ENCODE data around the gene IHH. TPM values are rescaled to one million over a fixed set of nuclear protein-coding genes. Genes with fewer than 3 reads are reported as not detected.

IHH gene
- total RNA-seq, 1 experiment from 2014 or later = not detected

GRCh38 chr2:219023045-219023605 lies 37.6 kb downstream of the IHH start:
- Histone ChIP-seq H3K36me3 (no peaks in the 10 kb centered on the region), H3K4me1 (no peaks in the 10 kb centered on the region), H3K27me3 (peaks cover 5% of the 10 kb centered on the region; the same call in 1 of the 2 replicates), H3K27ac (no peak overlapping the region), H3K9me3 (replicated peaks) (no peaks in the 10 kb centered on the region), H3K4me3 (no peak overlapping the region)
- DNase-seq = no peak

GRCh38 chr2:219022616-219023015 lies 38.1 kb downstream of the IHH start:
- Histone ChIP-seq H3K27ac (no peak overlapping the region), H3K9me3 (replicated peaks) (no peaks in the 10 kb centered on the region), H3K36me3 (no peaks in the 10 kb centered on the region), H3K4me1 (no peaks in the 10 kb centered on the region), H3K27me3 (peaks cover 5% of the 10 kb centered on the region; the same call in 1 of the 2 replicates), H3K4me3 (no peak overlapping the region)
- no peak for DNase-seq

DNA sequence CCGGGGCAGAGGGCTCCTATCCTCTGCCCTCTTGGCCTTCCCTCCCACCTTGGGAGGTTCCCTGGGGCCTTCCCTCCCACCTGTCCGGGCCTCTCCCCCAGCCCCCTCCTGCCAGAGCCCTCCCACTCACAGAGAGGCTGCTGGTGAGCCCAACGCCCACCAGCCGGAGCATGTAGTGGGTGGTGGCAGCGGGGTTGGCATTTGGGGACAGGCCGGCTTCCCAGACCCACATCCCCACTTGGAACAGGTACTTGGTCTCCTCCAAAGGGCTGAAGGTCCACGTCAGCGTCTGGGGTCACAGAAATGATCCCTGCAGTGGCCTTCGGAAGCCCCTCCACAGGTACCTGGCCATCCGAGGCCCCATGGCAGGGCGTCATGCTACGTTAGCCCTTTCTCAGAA lies 38.7 kb downstream of the IHH start:
- peaks cover 5% of the 10 kb centered on the region; the same call in 1 of the 2 replicates for H3K27me3 ChIP-seq

GRCh38 chr2:219021591-219021990 lies 39.1 kb downstream of the IHH start:
- Histone ChIP-seq H3K9me3 (replicated peaks) (no peaks in the 10 kb centered on the region), H3K4me3 (no peak overlapping the region), H3K27me3 (peaks cover 3% of the 10 kb centered on the region; the same call in 1 of the 2 replicates), H3K27ac (no peak overlapping the region), H3K4me1 (no peaks in the 10 kb centered on the region), H3K36me3 (no peaks in the 10 kb centered on the region)
- DNase-seq = no peak

More for the DNA sequence above, 38.7 kb downstream of the IHH start:
- Histone ChIP-seq H3K27ac (no peak overlapping the region), H3K9me3 (replicated peaks) (no peaks in the 10 kb centered on the region), H3K4me3 (no peak overlapping the region), H3K4me1 (no peaks in the 10 kb centered on the region), H3K36me3 (no peaks in the 10 kb centered on the region)
- no peak for DNase-seq

- H3K27me3 ChIP-seq = no peaks in the 10 kb centered on the region; the same call in 1 of the 2 replicates
Observed at GRCh38 chr2:219020604-219021365, 39.9 kb downstream of the IHH start.

DNA sequence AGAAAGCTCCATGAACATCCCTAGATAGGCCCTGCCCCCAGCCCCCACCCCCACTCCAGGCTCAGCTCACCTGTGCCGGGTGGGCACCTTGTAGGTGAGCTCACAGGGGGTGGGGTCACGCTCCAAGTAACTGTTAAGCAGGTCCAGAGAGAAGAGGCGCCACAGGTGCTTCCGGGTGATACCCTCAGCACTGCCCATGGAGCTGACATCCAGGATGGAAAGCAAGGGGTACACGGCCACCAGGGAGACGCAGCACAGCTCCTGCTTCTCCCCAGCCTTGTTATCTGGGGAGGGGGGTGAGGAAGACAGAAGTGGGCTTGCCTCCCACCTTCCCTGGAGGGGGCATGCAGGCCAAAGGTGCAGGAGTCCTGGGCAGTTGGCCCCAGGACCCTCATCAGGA lies 41.3 kb downstream of the IHH start:
- Histone ChIP-seq H3K36me3 (no peaks in the 10 kb centered on the region), H3K4me3 (no peak overlapping the region), H3K4me1 (no peaks in the 10 kb centered on the region), H3K27me3 (no peaks in the 10 kb centered on the region; the same call in 1 of the 2 replicates), H3K27ac (no peak overlapping the region), H3K9me3 (replicated peaks) (no peaks in the 10 kb centered on the region)
- no peak for DNase-seq

More at GRCh38 chr2:219020604-219021365, 39.9 kb downstream of the IHH start:
- H3K27ac ChIP-seq = no peak overlapping the region
- no peak overlapping the region for H3K4me3 ChIP-seq
- no peaks in the 10 kb centered on the region for H3K4me1 ChIP-seq
- no peaks in the 10 kb centered on the region for H3K9me3 ChIP-seq (replicated peaks)
- H3K36me3 ChIP-seq = no peaks in the 10 kb centered on the region
- DNase-seq = no peak

- Histone ChIP-seq H3K27ac (no peak overlapping the region), H3K27me3 (no peaks in the 10 kb centered on the region; the same call in 1 of the 2 replicates), H3K4me3 (no peak overlapping the region), H3K36me3 (no peaks in the 10 kb centered on the region), H3K9me3 (replicated peaks) (no peaks in the 10 kb centered on the region), H3K4me1 (no peaks in the 10 kb centered on the region)
- DNase-seq = no peak
Observed at GRCh38 chr2:219018726-219019125, 42.0 kb downstream of the IHH start.

DNA sequence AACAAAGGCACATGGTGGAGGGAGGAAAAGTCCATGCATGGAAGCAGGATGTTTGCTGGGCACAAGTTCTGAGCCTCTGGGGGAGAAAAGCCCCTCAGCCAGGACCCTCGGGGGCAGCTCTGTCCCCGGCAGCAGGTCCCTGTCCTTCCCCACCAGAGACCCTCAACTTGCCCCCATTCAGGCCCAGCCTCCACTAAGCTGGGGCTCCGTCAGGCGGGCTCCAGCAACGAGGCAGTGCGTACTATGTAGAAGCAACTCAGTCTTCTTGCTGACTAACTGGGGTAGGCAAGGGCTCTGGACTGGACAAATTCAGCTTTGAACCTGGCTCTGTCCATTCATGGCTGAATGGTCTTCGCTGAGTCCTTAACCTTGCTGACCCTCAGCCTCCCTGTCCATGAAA lies 42.4 kb downstream of the IHH start:
- H3K4me1 ChIP-seq = no peaks in the 10 kb centered on the region

DNA sequence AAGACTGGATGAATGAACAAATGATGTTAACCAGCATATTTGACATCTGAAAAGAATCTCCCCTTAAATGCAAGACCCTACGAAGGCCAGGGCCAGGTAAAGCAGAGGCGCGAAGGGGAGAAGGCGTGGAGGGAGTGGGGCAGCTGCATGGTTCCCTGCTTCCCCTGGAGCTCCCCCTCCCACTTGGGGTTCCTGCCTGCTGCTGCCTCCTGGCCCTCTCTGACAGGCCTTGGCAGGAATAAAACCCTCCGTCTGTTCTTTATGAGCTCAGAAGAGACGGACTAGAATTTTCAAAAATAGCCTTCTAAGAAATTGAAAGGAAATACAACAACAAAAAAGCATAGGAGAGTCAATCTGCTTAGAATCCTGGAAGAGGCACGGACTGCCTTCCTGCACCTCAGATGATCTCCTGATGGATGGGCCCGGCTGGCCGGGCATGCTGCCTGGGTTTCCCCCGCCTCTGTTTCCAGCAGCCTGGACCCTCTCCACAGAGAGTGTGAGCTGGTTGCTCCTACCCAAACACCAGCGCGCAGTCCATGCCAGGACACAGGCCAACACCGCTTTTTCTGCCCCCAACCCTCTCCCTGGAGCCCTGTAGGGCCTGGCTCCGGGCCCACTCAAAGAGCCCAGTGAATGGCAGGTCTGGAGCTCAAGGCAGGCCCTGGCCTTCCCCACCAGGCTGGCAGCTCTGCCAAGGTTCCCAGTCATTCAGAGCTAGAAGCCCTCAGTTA lies 43.4 kb downstream of the IHH start:
- H3K4me1 ChIP-seq = no peaks in the 10 kb centered on the region
- no peaks in the 10 kb centered on the region; the same call in 1 of the 2 replicates for H3K27me3 ChIP-seq
- no peaks in the 10 kb centered on the region for H3K36me3 ChIP-seq
- no peak overlapping the region for H3K27ac ChIP-seq
- H3K9me3 ChIP-seq (replicated peaks) = no peaks in the 10 kb centered on the region
- no peak for DNase-seq
- H3K4me3 ChIP-seq = no peak overlapping the region

More for the DNA sequence above, 42.4 kb downstream of the IHH start:
- no peaks in the 10 kb centered on the region; the same call in 1 of the 2 replicates for H3K27me3 ChIP-seq
- no peaks in the 10 kb centered on the region for H3K36me3 ChIP-seq
- no peak overlapping the region for H3K27ac ChIP-seq
- DNase-seq = no peak
- no peaks in the 10 kb centered on the region for H3K9me3 ChIP-seq (replicated peaks)
- H3K4me3 ChIP-seq = no peak overlapping the region

DNA sequence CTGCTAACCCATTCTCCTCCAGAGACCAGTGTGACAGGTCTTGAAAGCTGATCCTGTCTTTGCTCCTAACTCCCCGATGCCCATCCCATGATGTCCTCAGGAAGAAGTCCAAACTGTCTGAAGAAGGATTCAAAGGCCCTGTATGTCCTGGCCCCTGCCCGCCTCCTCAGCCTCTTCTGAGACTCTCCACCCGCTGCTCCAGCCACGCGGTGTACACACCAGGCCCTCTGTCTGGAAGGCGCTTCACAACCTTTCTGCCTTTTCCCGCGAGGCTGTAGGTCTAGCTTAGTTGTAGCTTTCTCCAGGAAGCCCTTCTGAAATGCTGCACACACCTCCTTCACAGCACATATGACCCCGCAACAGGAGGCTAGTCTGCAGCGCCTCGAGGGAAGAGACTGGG lies 44.0 kb downstream of the IHH start:
- DNase-seq = no peak
- H3K27ac ChIP-seq = no peak overlapping the region
- H3K27me3 ChIP-seq = no peaks in the 10 kb centered on the region; the same call in 1 of the 2 replicates
- no peaks in the 10 kb centered on the region for H3K9me3 ChIP-seq (replicated peaks)
- no peaks in the 10 kb centered on the region for H3K4me1 ChIP-seq
- no peaks in the 10 kb centered on the region for H3K36me3 ChIP-seq
- H3K4me3 ChIP-seq = no peak overlapping the region

- no peaks in the 10 kb centered on the region for H3K27me3 ChIP-seq
- H3K27ac ChIP-seq = no peak overlapping the region
- H3K4me1 ChIP-seq = no peaks in the 10 kb centered on the region
- H3K4me3 ChIP-seq = no peak overlapping the region
- no peaks in the 10 kb centered on the region for H3K9me3 ChIP-seq (replicated peaks)
- no peak for DNase-seq
- H3K36me3 ChIP-seq = no peaks in the 10 kb centered on the region
Observed at GRCh38 chr2:219010873-219011272, 49.8 kb downstream of the IHH start.

DNA sequence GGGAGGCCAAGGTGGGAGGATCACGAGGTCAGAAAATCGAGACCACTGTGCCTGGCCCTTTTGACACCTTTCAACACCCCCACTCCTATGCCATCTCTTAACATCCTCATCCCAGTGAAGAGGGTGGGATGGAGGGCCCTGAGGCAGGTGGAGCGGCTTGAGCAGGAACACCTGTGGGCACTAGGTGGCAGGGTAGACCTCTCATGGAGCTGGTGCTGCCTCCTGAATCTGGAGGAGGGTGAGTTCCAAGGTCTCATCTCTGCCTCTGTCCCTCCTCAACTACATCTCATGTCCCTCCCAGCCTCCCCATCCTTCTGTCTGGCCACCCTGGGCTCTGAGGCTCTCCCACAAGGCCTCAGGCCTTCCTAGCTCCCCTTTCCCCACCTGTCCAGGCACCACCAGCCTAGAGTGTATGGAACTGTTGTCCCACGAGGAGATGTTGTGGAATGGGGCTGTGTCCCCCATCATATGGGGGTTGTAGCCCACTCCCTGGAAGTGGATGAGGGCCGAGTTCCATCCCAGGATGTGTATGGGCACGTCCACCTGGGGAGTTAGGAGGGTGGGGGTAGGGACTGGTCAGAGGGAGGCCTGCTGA lies 50.5 kb downstream of the IHH start:
- H3K4me3 ChIP-seq = no peak overlapping the region
- H3K9me3 ChIP-seq (replicated peaks) = no peaks in the 10 kb centered on the region
- no peaks in the 10 kb centered on the region for H3K4me1 ChIP-seq
- DNase-seq = peak in 1 of 2 experiments; percentile 16
- no peaks in the 10 kb centered on the region for H3K27me3 ChIP-seq
- no peak overlapping the region for H3K27ac ChIP-seq
- H3K36me3 ChIP-seq = no peaks in the 10 kb centered on the region

GRCh38 chr2:219009294-219009693 lies 51.4 kb downstream of the IHH start:
- no peak overlapping the region for H3K27ac ChIP-seq
- H3K9me3 ChIP-seq (replicated peaks) = no peaks in the 10 kb centered on the region
- no peak overlapping the region for H3K4me3 ChIP-seq
- H3K36me3 ChIP-seq = no peaks in the 10 kb centered on the region
- no peaks in the 10 kb centered on the region for H3K4me1 ChIP-seq
- no peaks in the 10 kb centered on the region for H3K27me3 ChIP-seq
- no peak for DNase-seq

All from SJCRH30 (cell line).